B cell (primary cell): ENCODE measurements around the gene WFS1. TPM values are rescaled to one million over a fixed set of nuclear protein-coding genes. Genes with fewer than 3 reads are reported as not detected.

ENCODE experiments used
- ATAC-seq: fragments of 200-7000 bp; cut with Tn5 transposase; one replicate; pipeline ENCODE4 v1.10.0; 2021; ENCODE audit warnings: low read depth, mild to moderate bottlenecking, moderate number of reproducible peaks, moderate library complexity
- CTCF ChIA-PET: fragments of 350-600 bp; sonication (Branson Sonifier 250); formaldehyde crosslinking; loops from one replicate; lab custom pipeline; 2021; ENCODE audit warnings: antibody characterized with exemption, inconsistent platforms; lab: Charles Lee
- POLR2A ChIA-PET: fragments of 350-600 bp; sonication (Branson Sonifier 250); formaldehyde crosslinking; loops from one replicate; lab custom pipeline; 2021; ENCODE audit warnings: antibody characterized with exemption; lab: Charles Lee
- DNase-seq: peaks from one replicate; pipeline ENCODE4 v3.0.0; 2013
- H2AFZ ChIP-seq: 2 replicates; pipeline ENCODE4 v1.6.1; 2012; ENCODE audit warnings: mild to moderate bottlenecking, low read depth, low read length; ENCODE audit not compliant: insufficient read depth, poor library complexity, severe bottlenecking
- H3K27ac ChIP-seq, 2 donors: 1 replicate in 1 of 2; 2 replicates in 1 of 2; pipeline ENCODE4 v1.5.1; 2012 to 2013; ENCODE audit warnings: low read length in 2 of 2, mild to moderate bottlenecking in 2 of 2, moderate library complexity in 1 of 2
- H3K27me3 ChIP-seq, 4 experiments: fragments of 200-600 bp in 1 of 4; sonication (generic) in 1 of 4; replicated peaks in 1 of 4; 1 replicate in 2 of 4; 2 replicates in 2 of 4; pipeline versions ENCODE4 v1.6.1 to v1.7.0; 2013 to 2016; ENCODE audit warnings: low read length in 3 of 4, mild to moderate bottlenecking in 2 of 4, mixed read lengths in 1 of 4, moderate library complexity in 1 of 4; ENCODE audit not compliant: insufficient read depth in 4 of 4, control insufficient read depth in 3 of 4; ENCODE audit errors: control extremely low read depth in 1 of 4
- H3K36me3 ChIP-seq, 2 experiments: replicated peaks in 1 of 2; 1 replicate in 1 of 2; 2 replicates in 1 of 2; pipeline versions ENCODE4 v1.6.1 to v1.7.1; 2013; ENCODE audit warnings: low read length in 1 of 2; ENCODE audit not compliant: insufficient read depth in 2 of 2, control insufficient read depth in 1 of 2; ENCODE audit errors: control extremely low read depth in 1 of 2, extremely low read depth in 1 of 2
- H3K4me1 ChIP-seq, 2 donors: fragments of 200-600 bp in 1 of 2; sonication (generic) in 1 of 2; 1 replicate in 1 of 2; 2 replicates in 1 of 2; pipeline versions ENCODE4 v1.5.1 to v1.6.1; 2013 to 2017; ENCODE audit warnings: low read length in 2 of 2; ENCODE audit not compliant: control insufficient read depth in 2 of 2, insufficient read depth in 2 of 2
- H3K4me2 ChIP-seq: replicated peaks from 2 replicates; pipeline ENCODE3; 2012; ENCODE audit warnings: mild to moderate bottlenecking, low read depth, low read length; ENCODE audit not compliant: poor library complexity, severe bottlenecking
- H3K4me3 ChIP-seq, 5 experiments: fragments of 200-600 bp in 1 of 5; sonication (generic) in 1 of 5; 1 replicate in 3 of 5; 2 replicates in 2 of 5; pipeline versions ENCODE4 v1.5.1 to v1.7.0; 2011 to 2016; ENCODE audit warnings: low read length in 4 of 5, mild to moderate bottlenecking in 4 of 5, low read depth in 2 of 5, control low read depth in 1 of 5, moderate library complexity in 1 of 5; ENCODE audit not compliant: insufficient read depth in 1 of 5; ENCODE audit errors: control extremely low read depth in 1 of 5, extremely low read depth in 1 of 5
- H3K79me2 ChIP-seq: fragments of 200-600 bp; sonication (generic); one replicate; pipeline ENCODE4 v1.6.0; 2016; ENCODE audit warnings: low read length; ENCODE audit not compliant: control insufficient read depth, insufficient read depth
- H3K9ac ChIP-seq: fragments of 200-600 bp; sonication (generic); 2 replicates; pipeline ENCODE4 v1.6.1; 2017; ENCODE audit warnings: mild to moderate bottlenecking, low read length, moderate library complexity
- H3K9me3 ChIP-seq, 3 donors: one replicate each; pipeline versions ENCODE4 v1.6.1 to v1.7.1; 2013; ENCODE audit warnings: low read length in 2 of 3; ENCODE audit not compliant: control insufficient read depth in 2 of 3, insufficient read depth in 1 of 3; ENCODE audit errors: control extremely low read depth in 1 of 3
- H4K20me1 ChIP-seq: 2 replicates; pipeline ENCODE4 v1.6.0; 2012; ENCODE audit warnings: mild to moderate bottlenecking, low read length; ENCODE audit not compliant: insufficient read depth, control insufficient read depth, poor library complexity, severe bottlenecking
- H3K27ac Mint-ChIP-seq: one replicate; pipeline ENCODE4 v1.8.0; 2021; ENCODE audit warnings: mixed read lengths
- H3K27me3 Mint-ChIP-seq: one replicate; pipeline ENCODE4 v1.8.0; 2021; ENCODE audit warnings: mixed read lengths
- H3K4me1 Mint-ChIP-seq: one replicate; pipeline ENCODE4 v1.8.0; 2021; ENCODE audit warnings: mixed read lengths
- H3K4me3 Mint-ChIP-seq: one replicate; pipeline ENCODE4 v1.8.0; 2021; ENCODE audit warnings: mixed read lengths
- H3K9me3 Mint-ChIP-seq: one replicate; pipeline ENCODE4 v1.8.0; 2022; ENCODE audit warnings: mixed read lengths; ENCODE audit not compliant: insufficient read depth
- EZH2 ChIP-seq: IDR thresholded peaks from 2 replicates; pipeline ENCODE4 v1.6.1; 2012; ENCODE audit warnings: borderline replicate concordance, low read depth, mild to moderate bottlenecking, moderate library complexity, low read length; ENCODE audit not compliant: insufficient read depth, poor library complexity, severe bottlenecking
- WGBS: methylation state at CpG from one replicate; pipeline ENCODE4 v1.1.5; 2013; ENCODE audit warnings: missing lambda C conversion rate; ENCODE audit not compliant: insufficient coverage; 5-methylcytosine and 5-hydroxymethylcytosine counted together
- intact Hi-C: fragments of 100-400 bp; cut with micrococcal nuclease; formaldehyde crosslinking; loops from one replicate; pipeline ENCODE4 v1.10.0; 2022
- polyA plus RNA-seq: library from polyadenylated mRNA; depleted of rRNA; stranded (reverse); fragments of >200 nt; gene quantifications from 2 replicates; pipeline ENCODE4 v1.2.3, GENCODE V29; 2012
- total RNA-seq, 2 donors: library from RNA; stranded (reverse); fragments of 120-200 nt in 1 of 2; gene quantifications; 1 replicate in 1 of 2; 2 replicates in 1 of 2; pipeline versions ENCODE4 v1.2.3 to v1.2.4, GENCODE V29; 2013 to 2022
- TF ChIP-seq, protein P1 (sequence below): fragments of 200-600 bp; IDR thresholded peaks from one replicate; pipeline ENCODE4 v1.8.0; 2022; ENCODE audit warnings: antibody characterized with exemption, mild to moderate bottlenecking

WFS1 gene
- total and polyA plus RNA-seq, 2 donors (not counting 1 experiment from before 2014, with no cell fraction given) = 5.8 to 6.7 TPM

DNA sequence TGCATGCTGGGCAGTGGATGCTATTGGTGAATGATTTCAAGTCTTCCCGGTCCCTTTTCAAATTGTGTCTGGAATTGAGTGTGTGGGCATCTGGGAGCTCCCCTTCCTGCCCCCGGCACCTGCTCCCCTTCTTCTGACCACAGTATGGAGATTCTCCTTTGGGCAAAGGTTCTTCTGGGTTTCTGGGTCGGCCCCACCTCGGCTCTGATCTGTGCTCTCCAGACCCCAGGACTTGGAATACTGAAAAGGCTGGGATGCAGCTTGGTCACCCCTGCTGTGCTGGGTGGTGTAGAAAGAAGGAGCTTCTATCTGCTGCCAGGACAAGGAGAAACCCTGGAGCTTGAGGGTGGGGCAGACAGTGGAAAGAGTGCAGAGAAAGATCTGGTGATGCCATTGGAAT lies 78.8 kb downstream of the WFS1 start:
- CTCF ChIA-PET = interaction anchor here (1.3 kb wide), 1 partner anchor 98 kb away, joined by 3 read pairs; no protein-coding TSS in a partner anchor

DNA sequence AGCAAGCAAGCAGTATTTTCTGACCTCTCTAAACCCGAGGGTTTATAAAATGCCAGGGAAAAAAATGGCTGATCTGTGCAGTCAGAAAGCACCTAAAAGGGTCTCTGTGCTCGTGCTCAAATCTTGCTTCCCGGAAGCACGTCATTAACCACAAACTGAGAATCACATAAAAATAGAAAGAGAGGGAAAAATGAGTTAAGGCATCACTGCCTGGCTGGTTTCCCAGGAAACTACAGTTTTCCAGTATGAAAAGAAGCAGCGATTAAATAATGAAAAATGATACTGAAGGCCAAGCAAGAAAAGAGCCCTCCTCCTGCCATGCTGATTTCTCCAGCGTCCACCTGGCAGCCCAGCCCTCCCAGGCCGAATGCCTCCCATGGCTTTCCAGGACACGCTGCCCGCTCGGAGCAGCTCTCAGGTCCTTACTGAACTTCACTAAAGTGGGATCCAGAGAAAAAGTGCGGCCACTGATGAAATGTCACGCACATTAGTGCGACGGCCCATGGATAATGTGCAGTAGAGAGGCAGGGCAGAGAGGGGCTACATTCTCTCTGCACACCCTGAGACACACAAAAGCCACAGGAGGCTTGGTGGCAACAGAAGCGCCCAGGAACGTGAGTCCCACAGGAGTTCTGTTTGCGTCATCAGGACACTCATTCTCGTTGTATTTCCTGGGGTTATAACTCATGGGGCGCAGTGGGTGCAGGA lies 80.4 kb downstream of the WFS1 start:
- no peaks in the 10 kb centered on the region for H3K4me1 Mint-ChIP-seq
- no peak overlapping the region for H2AFZ ChIP-seq
- H3K27ac ChIP-seq = no peak overlapping the region
- no peak for ATAC-seq
- TF ChIP-seq, protein P1, sequence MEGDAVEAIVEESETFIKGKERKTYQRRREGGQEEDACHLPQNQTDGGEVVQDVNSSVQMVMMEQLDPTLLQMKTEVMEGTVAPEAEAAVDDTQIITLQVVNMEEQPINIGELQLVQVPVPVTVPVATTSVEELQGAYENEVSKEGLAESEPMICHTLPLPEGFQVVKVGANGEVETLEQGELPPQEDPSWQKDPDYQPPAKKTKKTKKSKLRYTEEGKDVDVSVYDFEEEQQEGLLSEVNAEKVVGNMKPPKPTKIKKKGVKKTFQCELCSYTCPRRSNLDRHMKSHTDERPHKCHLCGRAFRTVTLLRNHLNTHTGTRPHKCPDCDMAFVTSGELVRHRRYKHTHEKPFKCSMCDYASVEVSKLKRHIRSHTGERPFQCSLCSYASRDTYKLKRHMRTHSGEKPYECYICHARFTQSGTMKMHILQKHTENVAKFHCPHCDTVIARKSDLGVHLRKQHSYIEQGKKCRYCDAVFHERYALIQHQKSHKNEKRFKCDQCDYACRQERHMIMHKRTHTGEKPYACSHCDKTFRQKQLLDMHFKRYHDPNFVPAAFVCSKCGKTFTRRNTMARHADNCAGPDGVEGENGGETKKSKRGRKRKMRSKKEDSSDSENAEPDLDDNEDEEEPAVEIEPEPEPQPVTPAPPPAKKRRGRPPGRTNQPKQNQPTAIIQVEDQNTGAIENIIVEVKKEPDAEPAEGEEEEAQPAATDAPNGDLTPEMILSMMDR = no peak
- TF ChIP-seq EZH2 = no peak
- H3K27ac Mint-ChIP-seq = no peak overlapping the region
- H3K9me3 ChIP-seq = peaks cover 0 to 15% (median 0%) of the 10 kb centered on the region in 3 donors
- no peak overlapping the region for H3K4me3 Mint-ChIP-seq
- 88% methylated on average over 14 of the region's 19 CpGs for WGBS
- H3K27me3 Mint-ChIP-seq = peaks cover 17% of the 10 kb centered on the region
- POLR2A ChIA-PET = no interaction called here
- H4K20me1 ChIP-seq = no peaks in the 10 kb centered on the region
- H3K36me3 ChIP-seq = no peaks in the 10 kb centered on the region
- H3K9me3 Mint-ChIP-seq = no peaks in the 10 kb centered on the region
- intact Hi-C loops = no loop called here
- no peak overlapping the region for H3K4me3 ChIP-seq
- no peak overlapping the region for H3K9ac ChIP-seq
- DNase-seq = no peak
- H3K4me1 ChIP-seq = no peaks in the 10 kb centered on the region
- H3K4me2 ChIP-seq = no peak overlapping the region
- H3K27me3 ChIP-seq = peaks cover 0 to 2% (median 0%) of the 10 kb centered on the region in 4 experiments
- CTCF ChIA-PET = no interaction called here
- H3K79me2 ChIP-seq = no peaks in the 10 kb centered on the region

More for the DNA sequence above, 78.8 kb downstream of the WFS1 start:
- no peak overlapping the region for H3K9ac ChIP-seq
- ATAC-seq = no peak
- no peak overlapping the region for H2AFZ ChIP-seq
- no peaks in the 10 kb centered on the region for H4K20me1 ChIP-seq
- no peaks in the 10 kb centered on the region for H3K27me3 ChIP-seq
- Mint-ChIP-seq H3K27ac (no peak overlapping the region), H3K4me3 (no peak overlapping the region), H3K27me3 (peaks cover 11% of the 10 kb centered on the region), H3K4me1 (no peaks in the 10 kb centered on the region), H3K9me3 (no peaks in the 10 kb centered on the region)
- intact Hi-C loops = no loop called here
- no peak for DNase-seq
- 83% methylated on average over 2 of the region's 4 CpGs for WGBS
- no peaks in the 10 kb centered on the region for H3K4me1 ChIP-seq
- H3K79me2 ChIP-seq = no peaks in the 10 kb centered on the region
- no peak overlapping the region for H3K4me2 ChIP-seq
- H3K27ac ChIP-seq = no peak overlapping the region
- H3K9me3 ChIP-seq = peaks cover 0 to 16% (median 0%) of the 10 kb centered on the region in 3 donors
- no peak overlapping the region for H3K4me3 ChIP-seq
- no peaks in the 10 kb centered on the region for H3K36me3 ChIP-seq
- TF ChIP-seq EZH2 = no peak
- TF ChIP-seq, protein P1 = no peak
- POLR2A ChIA-PET = no interaction called here
